Mesothelial cell of epicardium (in vitro differentiated cells): ENCODE results near the gene GRID1. TPM values are rescaled to one million over a fixed set of nuclear protein-coding genes. Genes with fewer than 3 reads are reported as not detected.

Experiments used
- DNase-seq, 2 experiments: peaks; one replicate each; pipeline ENCODE4 v3.0.0; 2021; ENCODE audit warnings: low spot score in 2 of 2; ENCODE audit not compliant: unreplicated experiment in 2 of 2
- H3K27ac Mint-ChIP-seq: 2 replicates; pipeline ENCODE4 v1.8.0; 2021; ENCODE audit warnings: mixed read lengths
- H3K27me3 Mint-ChIP-seq: 2 replicates; pipeline ENCODE4 v1.8.0; 2021; ENCODE audit warnings: low read depth, mixed read lengths
- H3K36me3 Mint-ChIP-seq: 2 replicates; pipeline ENCODE4 v1.8.0; 2021; ENCODE audit warnings: mixed read lengths
- H3K4me1 Mint-ChIP-seq: 2 replicates; pipeline ENCODE4 v1.8.0; 2021; ENCODE audit warnings: mixed read lengths
- H3K4me3 Mint-ChIP-seq: 2 replicates; pipeline ENCODE4 v1.8.0; 2021; ENCODE audit warnings: mild to moderate bottlenecking, moderate library complexity, mixed read lengths
- H3K9me3 Mint-ChIP-seq: 2 replicates; pipeline ENCODE4 v1.8.0; 2021; ENCODE audit warnings: mixed read lengths
- total RNA-seq: library from RNA; stranded (reverse); gene quantifications from 3 replicates; pipeline ENCODE4 v1.2.1, GENCODE V29; 2021
- TF ChIP-seq, protein P1 (sequence below): fragments of 200-600 bp; sonication (generic); IDR thresholded peaks from one replicate; pipeline ENCODE4 v1.5.0; 2021; ENCODE audit warnings: antibody characterized with exemption; ENCODE audit not compliant: unreplicated experiment

The GRID1 gene
- total RNA-seq, 1 donor from 2014 or later, result 0.22 TPM

- Mint-ChIP-seq H3K36me3 (no peaks in the 10 kb centered on the region), H3K9me3 (no peaks in the 10 kb centered on the region), H3K27me3 (peaks cover 56% of the 10 kb centered on the region), H3K27ac (no peak overlapping the region), H3K4me1 (no peaks in the 10 kb centered on the region), H3K4me3 (no peak overlapping the region)
- TF ChIP-seq, protein P1, sequence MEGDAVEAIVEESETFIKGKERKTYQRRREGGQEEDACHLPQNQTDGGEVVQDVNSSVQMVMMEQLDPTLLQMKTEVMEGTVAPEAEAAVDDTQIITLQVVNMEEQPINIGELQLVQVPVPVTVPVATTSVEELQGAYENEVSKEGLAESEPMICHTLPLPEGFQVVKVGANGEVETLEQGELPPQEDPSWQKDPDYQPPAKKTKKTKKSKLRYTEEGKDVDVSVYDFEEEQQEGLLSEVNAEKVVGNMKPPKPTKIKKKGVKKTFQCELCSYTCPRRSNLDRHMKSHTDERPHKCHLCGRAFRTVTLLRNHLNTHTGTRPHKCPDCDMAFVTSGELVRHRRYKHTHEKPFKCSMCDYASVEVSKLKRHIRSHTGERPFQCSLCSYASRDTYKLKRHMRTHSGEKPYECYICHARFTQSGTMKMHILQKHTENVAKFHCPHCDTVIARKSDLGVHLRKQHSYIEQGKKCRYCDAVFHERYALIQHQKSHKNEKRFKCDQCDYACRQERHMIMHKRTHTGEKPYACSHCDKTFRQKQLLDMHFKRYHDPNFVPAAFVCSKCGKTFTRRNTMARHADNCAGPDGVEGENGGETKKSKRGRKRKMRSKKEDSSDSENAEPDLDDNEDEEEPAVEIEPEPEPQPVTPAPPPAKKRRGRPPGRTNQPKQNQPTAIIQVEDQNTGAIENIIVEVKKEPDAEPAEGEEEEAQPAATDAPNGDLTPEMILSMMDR, result no peak
- DNase-seq, result peak in 1 of 2 experiments; percentile 27
Measured at GRCh38 chr10:86291616-86292340, 74.8 kb downstream of the GRID1 start.

DNA sequence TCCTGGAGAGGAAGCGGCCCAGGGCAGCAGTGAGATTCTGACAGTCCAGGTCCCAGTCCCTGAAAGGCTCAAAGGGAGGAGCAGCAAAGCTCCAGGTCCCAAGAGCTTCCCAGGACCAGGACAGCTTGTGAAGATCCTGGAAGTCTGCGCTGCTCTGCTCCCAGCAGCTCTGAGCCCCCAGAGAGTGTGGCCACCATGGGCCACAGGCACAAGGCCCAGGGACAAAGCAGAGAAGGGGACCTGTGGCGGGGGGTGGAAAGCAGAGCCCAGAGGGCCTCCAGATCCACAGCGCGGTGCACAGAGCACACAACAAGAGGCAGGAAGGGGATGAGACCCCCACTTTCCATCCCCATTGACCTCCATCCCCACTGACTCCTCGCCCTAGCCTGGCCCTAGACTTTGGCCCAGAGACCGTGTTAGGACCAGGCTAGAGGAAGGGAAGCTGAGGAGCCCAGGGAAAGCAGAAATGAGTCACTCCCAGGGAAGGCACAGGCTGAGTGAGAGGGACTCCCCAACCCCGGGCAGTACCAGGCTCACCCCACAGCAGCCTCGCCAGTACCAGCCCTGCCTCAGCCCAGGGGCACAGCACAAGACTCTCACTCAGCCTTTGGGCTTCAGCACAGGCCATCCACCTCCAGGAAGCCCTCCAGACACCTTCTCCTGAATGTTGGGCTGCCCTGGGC, 75.5 kb downstream of the GRID1 start:
- TF ChIP-seq, protein P1, result no peak
- H3K27ac Mint-ChIP-seq, result no peak overlapping the region
- no peak overlapping the region for H3K4me3 Mint-ChIP-seq
- DNase-seq, result peak in 1 of 2 experiments; percentile 16
- no peaks in the 10 kb centered on the region for H3K9me3 Mint-ChIP-seq
- no peaks in the 10 kb centered on the region for H3K36me3 Mint-ChIP-seq
- H3K4me1 Mint-ChIP-seq, result no peaks in the 10 kb centered on the region
- H3K27me3 Mint-ChIP-seq, result peaks cover 60% of the 10 kb centered on the region

DNA sequence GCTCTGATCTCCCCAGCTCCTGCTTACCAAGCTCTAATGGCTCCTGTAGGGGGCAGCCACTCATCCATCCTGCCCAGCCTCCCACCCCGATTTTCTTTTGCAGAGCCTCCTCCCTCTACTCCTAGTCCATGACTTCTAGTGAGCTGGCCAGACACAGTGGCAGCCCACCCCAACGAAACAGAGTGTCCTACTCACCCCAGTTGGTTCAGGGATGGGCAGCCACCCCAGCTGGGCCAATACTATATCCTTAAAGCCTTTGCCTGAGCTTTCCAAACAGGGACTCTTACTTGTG, 77.1 kb downstream of the GRID1 start:
- Mint-ChIP-seq H3K4me3 (no peak overlapping the region), H3K27me3 (peaks cover 52% of the 10 kb centered on the region), H3K36me3 (no peaks in the 10 kb centered on the region), H3K4me1 (no peaks in the 10 kb centered on the region), H3K27ac (no peak overlapping the region), H3K9me3 (no peaks in the 10 kb centered on the region)
- TF ChIP-seq, protein P1, result no peak
- DNase-seq, result peak in 1 of 2 experiments; percentile 13

GRCh38 chr10:86288695-86289576, 77.7 kb downstream of the GRID1 start:
- H3K36me3 Mint-ChIP-seq, result no peaks in the 10 kb centered on the region
- no peaks in the 10 kb centered on the region for H3K9me3 Mint-ChIP-seq
- DNase-seq, result peak in 1 of 2 experiments; percentile 24
- TF ChIP-seq, protein P1, result no peak
- H3K4me3 Mint-ChIP-seq, result no peak overlapping the region
- H3K27me3 Mint-ChIP-seq, result peaks cover 48% of the 10 kb centered on the region
- no peak overlapping the region for H3K27ac Mint-ChIP-seq
- no peaks in the 10 kb centered on the region for H3K4me1 Mint-ChIP-seq

DNA sequence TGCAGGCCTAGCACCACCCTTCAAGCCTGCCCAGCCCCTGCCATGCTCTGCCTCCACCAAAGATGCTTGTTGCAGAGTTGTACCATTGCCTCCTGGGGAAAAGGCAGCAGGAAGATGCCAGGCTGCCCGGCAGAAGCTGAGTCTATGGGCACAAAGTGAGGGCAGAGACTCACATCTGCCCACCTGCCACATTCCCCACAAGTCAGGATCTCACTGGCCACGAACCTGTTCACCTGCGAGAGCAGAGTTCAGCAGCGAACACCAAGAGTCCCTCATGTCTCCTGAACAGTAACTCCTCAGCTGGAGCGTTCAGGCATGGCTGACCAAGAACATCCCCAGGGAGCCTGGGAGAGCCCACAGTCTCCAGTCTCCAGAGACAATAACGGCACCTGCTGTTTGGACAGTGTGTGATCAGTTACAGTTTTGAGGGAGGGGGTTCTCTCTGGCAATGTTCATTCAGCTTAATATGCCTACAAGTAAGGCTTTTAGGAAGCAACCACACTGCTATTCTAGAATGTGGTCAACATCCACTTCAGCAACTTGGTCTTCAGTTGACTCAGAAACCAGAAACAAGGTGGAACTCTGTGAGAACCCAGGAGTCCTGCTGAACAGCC, 78.5 kb downstream of the GRID1 start:
- TF ChIP-seq, protein P1, result no peak
- Mint-ChIP-seq H3K27ac (no peak overlapping the region), H3K4me3 (no peak overlapping the region), H3K27me3 (peaks cover 47% of the 10 kb centered on the region), H3K36me3 (no peaks in the 10 kb centered on the region), H3K4me1 (no peaks in the 10 kb centered on the region), H3K9me3 (no peaks in the 10 kb centered on the region)
- DNase-seq, result peak in 1 of 2 experiments; percentile 31
